Measurements from ENCODE around the gene WDR45. TPM values are rescaled to one million over a fixed set of nuclear protein-coding genes. Genes with fewer than 3 reads are reported as not detected.

Gene WDR45
- total and polyA plus RNA-seq, 2 of the 13 experiments (the other 11 are each of a cell fraction or from before 2014, with no cell fraction given): 16.4 to 65.5 TPM

GRCh38 chrX:49079489-49080428, at the start of gene WDR45 (continued):
- TF ChIP-seq GATAD2A (CRISPR knock-in tag; IDR thresholded peaks at IDR 0.05) (no peak), SAFB2 (CRISPR knock-in tag; IDR thresholded peaks at IDR 0.05; ENCODE audit: borderline replicate concordance, low read depth) (no peak), ZNF33B (CRISPR knock-in tag; IDR thresholded peaks at IDR 0.05) (no peak), FOXP1 (IDR thresholded peaks at IDR 0.05) (no peak), FOXP1 (CRISPR knock-in tag; IDR thresholded peaks at IDR 0.05) (no peak), SPEN (CRISPR knock-in tag; IDR thresholded peaks at IDR 0.05; ENCODE audit: low read depth) (peak; percentile 91), ZNF557 (CRISPR knock-in tag; IDR thresholded peaks at IDR 0.05) (no peak), HOXD1 (CRISPR knock-in tag; IDR thresholded peaks at IDR 0.05) (no peak), CREM (IDR thresholded peaks at IDR 0.05) (peak; percentile 39; the same call in 1 of the 2 replicates), CREM (CRISPR knock-in tag; IDR thresholded peaks at IDR 0.05) (no peak), ZBTB2 (CRISPR knock-in tag; IDR thresholded peaks at IDR 0.05; ENCODE audit: low read depth) (peak; percentile 72), SIN3B (IDR thresholded peaks at IDR 0.05; ENCODE audit: low read length) (no peak), WIZ (CRISPR knock-in tag; IDR thresholded peaks at IDR 0.05) (no peak), KAT2B (IDR thresholded peaks at IDR 0.05; ENCODE audit: borderline replicate concordance, low read depth, low read length) (no peak), RARG (CRISPR knock-in tag; IDR thresholded peaks at IDR 0.05; ENCODE audit: low read depth) (no peak), FOXA3 (CRISPR knock-in tag; IDR thresholded peaks at IDR 0.05) (peak; percentile 66), STAT6 (CRISPR knock-in tag; IDR thresholded peaks at IDR 0.05; ENCODE audit: borderline replicate concordance) (no peak), ZNF432 (CRISPR knock-in tag; IDR thresholded peaks at IDR 0.05; ENCODE audit: borderline replicate concordance) (no peak)
- TF ChIP-seq, protein P1, sequence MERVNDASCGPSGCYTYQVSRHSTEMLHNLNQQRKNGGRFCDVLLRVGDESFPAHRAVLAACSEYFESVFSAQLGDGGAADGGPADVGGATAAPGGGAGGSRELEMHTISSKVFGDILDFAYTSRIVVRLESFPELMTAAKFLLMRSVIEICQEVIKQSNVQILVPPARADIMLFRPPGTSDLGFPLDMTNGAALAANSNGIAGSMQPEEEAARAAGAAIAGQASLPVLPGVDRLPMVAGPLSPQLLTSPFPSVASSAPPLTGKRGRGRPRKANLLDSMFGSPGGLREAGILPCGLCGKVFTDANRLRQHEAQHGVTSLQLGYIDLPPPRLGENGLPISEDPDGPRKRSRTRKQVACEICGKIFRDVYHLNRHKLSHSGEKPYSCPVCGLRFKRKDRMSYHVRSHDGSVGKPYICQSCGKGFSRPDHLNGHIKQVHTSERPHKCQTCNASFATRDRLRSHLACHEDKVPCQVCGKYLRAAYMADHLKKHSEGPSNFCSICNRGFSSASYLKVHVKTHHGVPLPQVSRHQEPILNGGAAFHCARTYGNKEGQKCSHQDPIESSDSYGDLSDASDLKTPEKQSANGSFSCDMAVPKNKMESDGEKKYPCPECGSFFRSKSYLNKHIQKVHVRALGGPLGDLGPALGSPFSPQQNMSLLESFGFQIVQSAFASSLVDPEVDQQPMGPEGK (CRISPR knock-in tag; IDR thresholded peaks at IDR 0.05): peak; percentile 51
- TF ChIP-seq, protein P2, sequence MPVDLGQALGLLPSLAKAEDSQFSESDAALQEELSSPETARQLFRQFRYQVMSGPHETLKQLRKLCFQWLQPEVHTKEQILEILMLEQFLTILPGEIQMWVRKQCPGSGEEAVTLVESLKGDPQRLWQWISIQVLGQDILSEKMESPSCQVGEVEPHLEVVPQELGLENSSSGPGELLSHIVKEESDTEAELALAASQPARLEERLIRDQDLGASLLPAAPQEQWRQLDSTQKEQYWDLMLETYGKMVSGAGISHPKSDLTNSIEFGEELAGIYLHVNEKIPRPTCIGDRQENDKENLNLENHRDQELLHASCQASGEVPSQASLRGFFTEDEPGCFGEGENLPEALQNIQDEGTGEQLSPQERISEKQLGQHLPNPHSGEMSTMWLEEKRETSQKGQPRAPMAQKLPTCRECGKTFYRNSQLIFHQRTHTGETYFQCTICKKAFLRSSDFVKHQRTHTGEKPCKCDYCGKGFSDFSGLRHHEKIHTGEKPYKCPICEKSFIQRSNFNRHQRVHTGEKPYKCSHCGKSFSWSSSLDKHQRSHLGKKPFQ (CRISPR knock-in tag; IDR thresholded peaks at IDR 0.05; ENCODE audit: insufficient replicate concordance): no peak
- TF ChIP-seq, protein P3, sequence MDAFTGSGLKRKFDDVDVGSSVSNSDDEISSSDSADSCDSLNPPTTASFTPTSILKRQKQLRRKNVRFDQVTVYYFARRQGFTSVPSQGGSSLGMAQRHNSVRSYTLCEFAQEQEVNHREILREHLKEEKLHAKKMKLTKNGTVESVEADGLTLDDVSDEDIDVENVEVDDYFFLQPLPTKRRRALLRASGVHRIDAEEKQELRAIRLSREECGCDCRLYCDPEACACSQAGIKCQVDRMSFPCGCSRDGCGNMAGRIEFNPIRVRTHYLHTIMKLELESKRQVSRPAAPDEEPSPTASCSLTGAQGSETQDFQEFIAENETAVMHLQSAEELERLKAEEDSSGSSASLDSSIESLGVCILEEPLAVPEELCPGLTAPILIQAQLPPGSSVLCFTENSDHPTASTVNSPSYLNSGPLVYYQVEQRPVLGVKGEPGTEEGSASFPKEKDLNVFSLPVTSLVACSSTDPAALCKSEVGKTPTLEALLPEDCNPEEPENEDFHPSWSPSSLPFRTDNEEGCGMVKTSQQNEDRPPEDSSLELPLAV (CRISPR knock-in tag; conservative IDR thresholded peaks at IDR 0.05; ENCODE audit: low read depth): no peak
